ENCODE results near the gene PTPN12. TPM values are rescaled to one million over a fixed set of nuclear protein-coding genes. Genes with fewer than 3 reads are reported as not detected.
A peak's percentile ranks its signal among the peaks of the same experiment; 100 is the strongest.
"Not testable (repeated sequence)": the region's sequence is repeated elsewhere in the genome, so short reads cannot be mapped to it uniquely, and the experiment has no call there.

PTPN12 gene
- polyA plus RNA-seq, 4 donors = 91.2 to 104 (median 96.8) TPM

GRCh38 chr7:77537778-77538280 is 734 bp downstream of the PTPN12 start:
- peak in 3 of 4 donors; percentile 14 to 46 (median 29) for DNase-seq (ENCODE audit: low read depth in 4 of 4, low spot score in 3 of 4)

- DNase-seq (ENCODE audit: low read depth in 4 of 4, low spot score in 3 of 4) = peak; percentile 57 to 69 (median 68)
These were observed 1.5 kb downstream of the PTPN12 start for GRCh38 chr7:77538281-77539212.

DNA sequence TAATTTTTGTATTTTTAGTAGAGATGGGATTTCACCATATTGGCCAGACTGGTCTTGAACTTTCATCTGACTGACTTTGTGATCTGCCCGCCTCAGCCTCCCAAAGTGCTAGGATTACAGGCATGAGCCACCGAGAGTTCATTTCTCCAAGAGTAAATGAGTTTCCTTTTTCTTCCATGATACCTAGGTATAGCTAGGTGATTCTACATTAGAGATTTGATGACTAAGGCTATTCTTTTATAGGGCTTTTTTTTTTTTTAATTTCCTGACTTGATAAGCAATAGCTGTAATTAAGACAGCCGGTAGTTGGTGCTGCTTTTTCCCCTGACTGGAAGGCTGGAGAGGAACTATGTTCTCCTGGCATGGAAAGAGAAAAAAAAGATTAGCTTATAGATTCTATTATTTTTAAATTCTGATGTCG is 3.3 kb downstream of the PTPN12 start:
- no peak for DNase-seq (ENCODE audit: low read depth in 4 of 4, low spot score in 3 of 4)

DNA sequence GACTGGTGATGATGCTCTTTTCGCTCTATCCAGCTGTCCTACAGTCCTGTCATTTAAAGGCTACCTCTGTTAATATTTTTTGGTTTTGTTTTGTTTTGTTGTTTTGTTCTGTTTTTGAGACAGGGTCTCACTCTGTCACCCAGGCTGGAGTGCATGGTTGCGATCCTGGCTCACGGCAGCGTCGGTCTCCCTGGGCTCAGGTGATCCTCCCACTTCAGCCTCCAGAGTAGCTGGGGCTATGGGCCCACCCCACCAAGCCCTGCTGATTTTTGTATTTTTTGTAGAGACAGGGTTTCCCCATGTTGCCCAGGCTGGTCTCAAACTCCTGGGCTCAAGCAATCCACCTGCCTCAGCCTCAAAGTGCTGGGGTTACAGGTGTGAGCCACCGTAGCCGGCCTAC is 3.9 kb downstream of the PTPN12 start:
- not testable (repeated sequence) for DNase-seq (ENCODE audit: low read depth in 4 of 4, low spot score in 3 of 4)

DNA sequence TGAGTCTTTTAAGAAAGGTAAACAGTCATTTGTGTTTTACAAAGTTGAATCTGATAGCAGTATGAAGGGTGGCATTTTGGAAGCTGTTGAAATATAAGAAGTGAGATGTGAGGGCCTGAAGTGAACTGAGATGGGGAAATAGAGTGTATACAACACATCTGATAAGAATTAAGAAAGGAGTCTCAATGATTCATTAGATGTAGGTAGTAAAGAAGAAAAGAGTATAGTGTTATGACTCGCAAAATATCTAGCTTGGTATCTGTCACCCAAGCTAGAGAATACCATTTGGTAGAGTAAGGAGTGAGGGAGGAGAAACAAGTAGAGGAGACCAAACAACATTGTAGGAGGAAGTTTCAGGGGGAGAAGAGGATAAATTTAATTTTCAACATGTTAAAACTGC is 5.3 kb downstream of the PTPN12 start:
- no peak for DNase-seq (ENCODE audit: low read depth in 4 of 4, low spot score in 3 of 4)

- no peak for DNase-seq (ENCODE audit: low read depth in 4 of 4, low spot score in 3 of 4)
These were observed 5.8 kb downstream of the PTPN12 start for GRCh38 chr7:77542895-77543294.

DNA sequence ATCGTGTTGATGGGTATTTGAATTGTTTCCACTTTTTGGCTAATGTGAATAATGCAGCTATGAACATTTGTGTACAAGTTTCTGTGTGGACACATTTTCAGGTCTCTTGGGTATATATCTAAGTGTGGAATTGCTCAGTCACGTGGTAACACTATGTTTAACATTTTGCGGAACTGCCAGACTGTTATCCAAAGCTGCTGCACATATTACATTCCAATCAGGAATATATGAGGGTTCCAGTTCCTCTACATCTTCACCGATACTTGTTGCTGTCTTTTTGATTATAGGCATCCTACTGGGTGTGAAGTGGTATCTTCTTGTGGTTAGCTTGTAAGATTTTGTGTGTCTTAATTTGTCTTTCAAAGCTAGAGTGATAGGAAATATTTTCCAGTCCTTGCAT is 6.8 kb downstream of the PTPN12 start:
- no peak for DNase-seq (ENCODE audit: low read depth in 4 of 4, low spot score in 3 of 4)

GRCh38 chr7:77544518-77544917 is 7.4 kb downstream of the PTPN12 start:
- DNase-seq (ENCODE audit: low read depth in 4 of 4, low spot score in 3 of 4) = no peak

DNA sequence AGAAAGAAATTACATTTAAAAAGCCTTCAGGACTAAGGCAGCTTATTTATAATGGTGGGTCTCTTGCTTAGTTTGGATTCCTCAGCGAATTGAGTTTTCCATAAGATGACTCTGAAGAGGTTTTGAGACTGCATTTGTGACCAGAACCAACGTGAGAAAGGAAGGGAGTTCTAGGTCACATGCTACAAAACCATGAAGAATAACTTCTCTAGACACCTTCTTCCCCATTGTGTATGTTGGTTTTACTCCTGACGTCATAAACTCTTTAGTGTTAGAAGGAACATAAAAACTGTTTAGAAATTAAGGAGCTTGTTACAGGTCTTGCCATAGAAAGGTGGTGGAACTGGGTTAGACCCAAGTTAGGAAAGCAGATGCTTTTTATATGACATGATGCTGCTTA is 11.1 kb downstream of the PTPN12 start:
- DNase-seq (ENCODE audit: low read depth in 4 of 4, low spot score in 3 of 4) = no peak

GRCh38 chr7:77549106-77549870 is 12.2 kb downstream of the PTPN12 start:
- no peak for DNase-seq (ENCODE audit: low read depth in 4 of 4, low spot score in 3 of 4)

GRCh38 chr7:77550586-77550985 is 13.5 kb downstream of the PTPN12 start:
- no peak for DNase-seq (ENCODE audit: low read depth in 4 of 4, low spot score in 3 of 4)

- DNase-seq (ENCODE audit: low read depth in 4 of 4, low spot score in 3 of 4) = no peak
These were observed 16.0 kb downstream of the PTPN12 start for GRCh38 chr7:77553123-77553522.

- DNase-seq (ENCODE audit: low read depth in 4 of 4, low spot score in 3 of 4) = no peak
These were observed 21.3 kb downstream of the PTPN12 start for GRCh38 chr7:77558284-77558967.

DNA sequence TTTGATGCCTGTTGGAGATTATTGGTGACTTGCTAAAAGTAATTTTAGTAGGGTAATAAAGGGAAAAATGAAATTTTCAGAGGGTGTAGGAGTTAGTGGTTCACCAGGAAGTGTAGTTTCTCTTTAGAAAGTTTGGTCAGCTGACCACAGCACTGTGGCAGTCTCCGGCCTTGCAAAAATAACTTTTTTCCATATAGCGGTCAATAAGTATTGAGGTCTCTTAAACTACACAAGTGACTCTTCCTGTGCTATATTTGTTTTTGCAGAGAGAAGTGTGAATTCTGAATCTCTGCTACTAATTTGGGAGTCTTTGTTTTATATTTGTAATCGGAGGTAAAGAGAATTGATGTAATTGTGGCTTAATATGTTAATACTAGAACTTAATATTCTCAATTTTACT is 24.3 kb downstream of the PTPN12 start:
- DNase-seq (ENCODE audit: low read depth in 4 of 4, low spot score in 3 of 4) = no peak

DNA sequence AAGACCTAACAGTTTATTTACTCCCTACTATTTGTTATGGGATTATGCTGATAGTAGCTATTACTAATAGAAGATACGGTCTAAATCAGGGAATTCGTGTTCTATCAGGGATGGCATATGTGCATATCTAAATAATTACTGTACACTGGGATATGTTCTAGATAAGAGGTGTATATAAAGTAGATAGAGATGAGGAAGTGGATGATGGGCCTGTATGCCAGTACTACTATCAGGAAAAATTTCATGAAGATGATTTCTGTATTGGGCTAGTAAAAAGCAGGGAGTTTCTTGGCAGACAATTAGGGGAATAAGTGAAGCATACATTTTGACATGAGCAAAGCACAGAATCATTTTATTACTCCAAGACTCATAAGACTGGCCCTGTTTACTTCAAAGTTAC is 26.2 kb downstream of the PTPN12 start:
- DNase-seq (ENCODE audit: low read depth in 4 of 4, low spot score in 3 of 4) = no peak

GRCh38 chr7:77565917-77566316 is 28.8 kb downstream of the PTPN12 start:
- no peak for DNase-seq (ENCODE audit: low read depth in 4 of 4, low spot score in 3 of 4)

GRCh38 chr7:77566421-77566820 is 29.3 kb downstream of the PTPN12 start:
- DNase-seq (ENCODE audit: low read depth in 4 of 4, low spot score in 3 of 4) = no peak

- no peak for DNase-seq (ENCODE audit: low read depth in 4 of 4, low spot score in 3 of 4)
These were observed 32.6 kb downstream of the PTPN12 start for GRCh38 chr7:77569514-77570232.

DNA sequence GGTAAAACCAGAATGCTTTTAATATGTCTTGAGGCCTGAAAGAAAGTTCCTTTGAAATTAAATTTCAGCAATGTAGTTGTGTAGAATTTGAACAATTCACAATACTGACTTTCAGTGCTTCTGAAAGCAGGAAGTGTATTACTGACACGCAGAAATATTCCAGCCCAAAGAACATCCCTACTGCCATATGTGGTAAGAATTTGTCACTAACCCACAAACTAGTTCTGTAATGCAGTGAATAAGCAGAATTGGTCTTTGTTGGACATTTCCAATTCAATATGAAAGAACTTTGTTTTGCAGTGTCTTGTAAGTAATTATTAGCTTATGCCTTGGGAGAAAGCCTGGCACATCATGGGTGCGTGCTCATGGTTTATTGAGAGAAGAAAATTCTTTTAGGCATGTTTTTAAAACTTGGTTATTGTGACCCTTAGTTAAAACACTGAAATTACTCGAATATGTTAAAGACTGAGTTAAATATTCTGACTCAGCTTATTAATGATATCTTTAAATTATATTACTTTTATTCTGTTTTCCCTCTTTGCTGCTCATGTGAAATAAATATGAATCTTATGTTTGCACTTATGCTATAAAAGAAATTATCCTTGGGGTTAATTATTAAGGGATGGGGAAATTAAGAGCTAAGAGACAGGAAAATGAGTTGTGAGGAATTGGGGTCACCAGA is 33.4 kb downstream of the PTPN12 start:
- DNase-seq (ENCODE audit: low read depth in 4 of 4, low spot score in 3 of 4) = no peak

DNA sequence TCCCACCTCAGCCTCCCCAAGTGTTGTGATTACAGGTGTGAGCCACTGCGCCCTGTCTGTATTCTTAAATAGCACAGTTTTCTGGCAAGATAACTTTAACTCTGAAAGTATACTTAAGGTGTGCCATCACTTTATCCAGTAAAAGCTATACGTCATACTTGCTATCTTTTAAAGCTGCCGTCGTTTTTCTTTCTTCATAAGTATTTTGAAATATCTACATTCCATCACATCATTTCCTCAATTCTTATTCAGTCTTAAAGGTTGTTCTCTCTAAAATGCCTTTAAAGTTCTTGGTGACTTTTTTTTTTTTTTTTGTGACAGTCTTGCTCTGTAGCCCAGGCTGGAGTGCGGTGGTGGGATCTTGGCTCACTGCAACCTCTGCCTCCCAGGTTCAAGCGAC is 34.7 kb downstream of the PTPN12 start:
- DNase-seq (ENCODE audit: low read depth in 4 of 4, low spot score in 3 of 4) = no peak

All from left renal pelvis (tissue), 4 donors.